H1 (cell line): Measurements from ENCODE around the gene TEX35. TPM values are rescaled to one million over a fixed set of nuclear protein-coding genes. Genes with fewer than 3 reads are reported as not detected.

Experiments used
- BACH1 ChIP-seq: IDR thresholded peaks from 2 replicates; pipeline ENCODE4 v1.6.1; 2012; ENCODE audit warnings: low read length, improper control_type of control experiment
- BRCA1 ChIP-seq: IDR thresholded peaks from 2 replicates; pipeline ENCODE4 v1.6.1; 2012; ENCODE audit warnings: low read depth, low read length, improper control_type of control experiment
- KDM5A ChIP-seq: fragments of 200-600 bp; IDR thresholded peaks from 2 replicates; pipeline ENCODE4 v1.7.1; 2012; ENCODE audit warnings: mild to moderate bottlenecking, low read length, inconsistent platforms, mixed read lengths
- RFX5 ChIP-seq: IDR thresholded peaks from 2 replicates; pipeline ENCODE4 v1.6.1; 2011; ENCODE audit warnings: low read depth, low read length, improper control_type of control experiment, borderline replicate concordance
- SRF ChIP-seq: IDR thresholded peaks from 2 replicates; pipeline ENCODE4 v1.6.1; 2011; ENCODE audit warnings: mild to moderate bottlenecking, low read depth, low read length, moderate library complexity
- TEAD4 ChIP-seq: IDR thresholded peaks from 2 replicates; pipeline ENCODE4 v1.6.1; 2012; ENCODE audit warnings: low read depth, low read length, inconsistent platforms, mixed read lengths
- polyA plus RNA-seq, 7 experiments: library from polyadenylated mRNA; depleted of rRNA in 3 of 7; stranded (reverse) in 5 of 7; unstranded in 2 of 7; fragments of >200 nt in 5 of 7; fragments of 200-250 nt in 2 of 7; gene quantifications; 1 replicate in 5 of 7; 2 replicates in 1 of 7; 4 replicates in 1 of 7; pipeline versions ENCODE4 v1.2.1 to v1.2.3, GENCODE V29; 2011 to 2013; ENCODE audit warnings: missing spikeins in 2 of 7, mixed read lengths in 2 of 7
- total RNA-seq: library from RNA; stranded (reverse); fragmentation: NEBNext Ultra II Directional; extraction: Animal tissue kit (Norgen Biotek cat#: 25700); gene quantifications from 2 replicates; pipeline ENCODE4 v1.2.1, GENCODE V29; 2021
- TF ChIP-seq, protein P1 (sequence below): IDR thresholded peaks from 2 replicates; pipeline ENCODE4 v1.6.1; 2011; ENCODE audit warnings: low read depth, mild to moderate bottlenecking, low read length; ENCODE audit not compliant: insufficient read depth

TEX35 gene
- total and polyA plus RNA-seq, 2 of the 8 experiments (the other 6 are each of a cell fraction or from before 2014, with no cell fraction given) = 0.03 TPM; not detected in 1

DNA sequence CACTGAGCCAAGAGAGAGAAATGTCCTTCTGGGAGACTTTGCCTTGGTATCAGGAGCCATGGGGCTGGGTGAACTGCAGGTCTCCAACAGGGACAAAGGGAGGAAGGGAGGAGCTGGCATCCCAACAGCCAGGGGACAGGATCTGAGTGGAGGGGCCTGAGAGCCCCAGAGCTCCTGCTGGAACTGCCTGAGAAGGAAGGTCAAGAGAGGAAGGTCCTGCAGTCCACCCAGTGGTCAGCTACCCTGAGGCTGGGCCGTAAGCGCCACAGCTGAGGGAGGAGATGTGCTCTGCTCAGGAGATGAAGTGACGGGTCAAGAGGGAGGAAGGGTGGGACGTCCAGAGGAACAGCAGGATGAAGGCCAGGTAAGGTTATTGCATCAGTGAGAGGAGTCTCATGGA lies 8.6 kb upstream of the TEX35 start (continued):
- TF ChIP-seq TEAD4 (no peak), SRF (no peak), RFX5 (no peak), BACH1 (no peak), KDM5A (no peak), BRCA1 (no peak)
- TF ChIP-seq, protein P1, sequence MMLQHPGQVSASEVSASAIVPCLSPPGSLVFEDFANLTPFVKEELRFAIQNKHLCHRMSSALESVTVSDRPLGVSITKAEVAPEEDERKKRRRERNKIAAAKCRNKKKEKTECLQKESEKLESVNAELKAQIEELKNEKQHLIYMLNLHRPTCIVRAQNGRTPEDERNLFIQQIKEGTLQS = no peak
- TF ChIP-seq, all 59 proteins: peak for 0
